ENCODE measurements around the gene ONECUT2. TPM values are rescaled to one million over a fixed set of nuclear protein-coding genes. Genes with fewer than 3 reads are reported as not detected.

ONECUT2 gene
- total RNA-seq, 1 donor from 2014 or later = 0.06 TPM

DNA sequence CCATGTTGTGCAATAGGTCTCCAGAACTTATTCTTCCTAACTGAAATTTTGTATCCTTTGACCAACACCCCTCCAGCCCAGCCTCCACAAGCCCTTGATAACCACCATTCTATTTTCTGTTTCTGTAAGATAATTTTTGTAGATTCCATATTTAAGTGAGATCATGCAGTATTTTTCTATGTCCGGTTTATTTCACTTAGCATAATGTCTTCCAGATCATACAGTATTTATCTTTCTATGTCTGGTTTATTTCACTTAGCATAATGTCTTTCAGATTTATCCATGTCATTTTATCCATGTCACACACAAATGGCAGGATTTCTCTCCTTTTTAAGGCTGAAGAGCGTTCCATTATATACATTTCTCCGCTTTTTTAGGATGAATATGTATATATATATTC lies 24.4 kb upstream of the ONECUT2 start:
- H3K4me2 ChIP-seq = no peak overlapping the region
- Mint-ChIP-seq H3K9me3 (peaks cover 3% of the 10 kb centered on the region), H3K27me3 (ENCODE audit: insufficient read depth, low read depth) (peaks cover 6% of the 10 kb centered on the region), H3K27ac (no peak overlapping the region), H3K4me1 (no peaks in the 10 kb centered on the region), H3K4me3 (no peak overlapping the region), H3K36me3 (no peaks in the 10 kb centered on the region)
- DNase-seq (ENCODE audit: low spot score) = no peak
- no peaks in the 10 kb centered on the region for H3K36me3 ChIP-seq
- no peak overlapping the region for H3K9ac ChIP-seq
- H3K4me1 ChIP-seq = no peaks in the 10 kb centered on the region
- H3K79me2 ChIP-seq (ENCODE audit: low read depth) = no peaks in the 10 kb centered on the region
- TF ChIP-seq, protein P1, sequence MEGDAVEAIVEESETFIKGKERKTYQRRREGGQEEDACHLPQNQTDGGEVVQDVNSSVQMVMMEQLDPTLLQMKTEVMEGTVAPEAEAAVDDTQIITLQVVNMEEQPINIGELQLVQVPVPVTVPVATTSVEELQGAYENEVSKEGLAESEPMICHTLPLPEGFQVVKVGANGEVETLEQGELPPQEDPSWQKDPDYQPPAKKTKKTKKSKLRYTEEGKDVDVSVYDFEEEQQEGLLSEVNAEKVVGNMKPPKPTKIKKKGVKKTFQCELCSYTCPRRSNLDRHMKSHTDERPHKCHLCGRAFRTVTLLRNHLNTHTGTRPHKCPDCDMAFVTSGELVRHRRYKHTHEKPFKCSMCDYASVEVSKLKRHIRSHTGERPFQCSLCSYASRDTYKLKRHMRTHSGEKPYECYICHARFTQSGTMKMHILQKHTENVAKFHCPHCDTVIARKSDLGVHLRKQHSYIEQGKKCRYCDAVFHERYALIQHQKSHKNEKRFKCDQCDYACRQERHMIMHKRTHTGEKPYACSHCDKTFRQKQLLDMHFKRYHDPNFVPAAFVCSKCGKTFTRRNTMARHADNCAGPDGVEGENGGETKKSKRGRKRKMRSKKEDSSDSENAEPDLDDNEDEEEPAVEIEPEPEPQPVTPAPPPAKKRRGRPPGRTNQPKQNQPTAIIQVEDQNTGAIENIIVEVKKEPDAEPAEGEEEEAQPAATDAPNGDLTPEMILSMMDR (IDR thresholded peaks at IDR 0.05) = no peak
- TF ChIP-seq EZH2phosphoT487 (IDR thresholded peaks at IDR 0.05) (no peak), EZH2 (IDR thresholded peaks at IDR 0.05) (no peak)
- no peaks in the 10 kb centered on the region for H4K20me1 ChIP-seq (ENCODE audit: low read depth)
- H3K4me3 ChIP-seq = no peak overlapping the region
- no peaks in the 10 kb centered on the region for H3K9me3 ChIP-seq (ENCODE audit: low read depth)
- no peak overlapping the region for H2AFZ ChIP-seq (replicated peaks)
- H3K27me3 ChIP-seq = peaks cover 50% of the 10 kb centered on the region
- H3K27ac ChIP-seq = no peak overlapping the region
- no peaks in the 10 kb centered on the region for H3F3A ChIP-seq (ENCODE audit: low read depth)

DNA sequence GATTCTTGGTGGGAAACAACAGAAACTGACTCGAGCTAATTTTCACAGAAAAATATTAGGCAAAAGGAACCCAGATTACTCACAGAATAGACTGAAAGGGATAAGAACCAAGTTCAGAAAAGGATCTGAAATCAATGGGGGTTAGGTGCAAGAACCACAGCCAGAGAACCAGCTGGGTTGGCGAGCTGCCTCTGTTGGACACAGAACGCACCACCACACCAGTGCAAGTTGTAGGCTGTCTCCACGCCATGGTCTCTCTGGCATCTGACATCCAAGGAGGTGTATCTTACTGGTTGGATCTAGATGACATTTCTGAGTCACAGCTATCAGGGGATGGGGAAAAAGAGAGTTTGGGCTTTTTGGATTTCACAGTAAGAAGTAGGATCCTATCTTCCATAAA lies 18.6 kb upstream of the ONECUT2 start:
- TF ChIP-seq EZH2phosphoT487 (IDR thresholded peaks at IDR 0.05) (no peak), EZH2 (IDR thresholded peaks at IDR 0.05) (no peak)
- TF ChIP-seq, protein P1 (IDR thresholded peaks at IDR 0.05) = no peak
- no peaks in the 10 kb centered on the region for H3K36me3 ChIP-seq
- H3K79me2 ChIP-seq (ENCODE audit: low read depth) = no peaks in the 10 kb centered on the region
- H3K4me1 ChIP-seq = no peaks in the 10 kb centered on the region
- Mint-ChIP-seq H3K36me3 (no peaks in the 10 kb centered on the region), H3K4me3 (no peak overlapping the region), H3K27me3 (ENCODE audit: insufficient read depth, low read depth) (peaks cover 5% of the 10 kb centered on the region), H3K9me3 (peaks cover 7% of the 10 kb centered on the region), H3K4me1 (no peaks in the 10 kb centered on the region), H3K27ac (no peak overlapping the region)
- no peaks in the 10 kb centered on the region for H3K9me3 ChIP-seq (ENCODE audit: low read depth)
- H3K27me3 ChIP-seq = peaks cover 65% of the 10 kb centered on the region
- no peak overlapping the region for H3K27ac ChIP-seq
- H3K9ac ChIP-seq = no peak overlapping the region
- no peak for DNase-seq (ENCODE audit: low spot score)
- H3K4me2 ChIP-seq = no peak overlapping the region
- no peaks in the 10 kb centered on the region for H4K20me1 ChIP-seq (ENCODE audit: low read depth)
- no peak overlapping the region for H2AFZ ChIP-seq (replicated peaks)
- H3F3A ChIP-seq (ENCODE audit: low read depth) = no peaks in the 10 kb centered on the region
- H3K4me3 ChIP-seq = no peak overlapping the region

DNA sequence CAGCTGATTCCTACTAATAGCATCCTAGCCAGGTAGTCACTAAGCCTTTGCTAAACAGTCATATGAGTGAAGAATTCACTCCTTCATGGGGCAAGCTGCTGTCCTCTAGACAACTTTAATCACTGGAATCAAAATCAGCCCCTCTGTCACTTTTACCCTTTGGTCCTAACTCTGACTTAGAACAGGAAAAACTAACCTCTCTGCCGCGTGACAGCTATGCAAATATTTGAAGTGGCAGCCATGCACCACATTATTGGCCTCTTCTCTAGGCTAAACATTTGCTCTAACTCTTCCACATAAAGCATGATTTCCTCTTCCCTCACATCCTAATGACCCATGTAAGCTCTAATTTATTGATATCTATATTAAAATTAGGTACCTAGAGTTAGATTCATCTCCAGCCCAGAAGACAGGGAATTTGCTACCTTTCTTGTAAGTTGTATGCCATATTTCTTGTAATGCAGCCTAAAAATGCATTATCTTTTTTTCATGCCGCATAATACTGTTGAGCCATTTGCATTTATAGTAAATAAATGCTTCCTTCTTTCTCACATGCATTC lies 12.8 kb upstream of the ONECUT2 start:
- no peaks in the 10 kb centered on the region for H3K79me2 ChIP-seq (ENCODE audit: low read depth)
- DNase-seq (ENCODE audit: low spot score) = no peak
- peaks cover 11% of the 10 kb centered on the region for H3K9me3 Mint-ChIP-seq
- H3K27ac ChIP-seq = no peak overlapping the region
- H3K27me3 Mint-ChIP-seq (ENCODE audit: insufficient read depth, low read depth) = peaks cover 24% of the 10 kb centered on the region
- H3K27ac Mint-ChIP-seq = no peak overlapping the region
- H3K9ac ChIP-seq = no peak overlapping the region
- no peaks in the 10 kb centered on the region for H3K4me1 Mint-ChIP-seq
- H3F3A ChIP-seq (ENCODE audit: low read depth) = peaks cover 7% of the 10 kb centered on the region
- no peaks in the 10 kb centered on the region for H3K36me3 ChIP-seq
- no peaks in the 10 kb centered on the region for H3K9me3 ChIP-seq (ENCODE audit: low read depth)
- no peak overlapping the region for H3K4me3 ChIP-seq
- H3K27me3 ChIP-seq = peaks cover 77% of the 10 kb centered on the region
- no peak for TF ChIP-seq EZH2 (IDR thresholded peaks at IDR 0.05)
- TF ChIP-seq EZH2phosphoT487 (IDR thresholded peaks at IDR 0.05) = no peak
- TF ChIP-seq, protein P1 (IDR thresholded peaks at IDR 0.05) = no peak
- no peaks in the 10 kb centered on the region for H3K36me3 Mint-ChIP-seq
- no peaks in the 10 kb centered on the region for H3K4me1 ChIP-seq
- H3K4me2 ChIP-seq = no peak overlapping the region
- H2AFZ ChIP-seq (replicated peaks) = no peak overlapping the region
- no peaks in the 10 kb centered on the region for H4K20me1 ChIP-seq (ENCODE audit: low read depth)
- no peak overlapping the region for H3K4me3 Mint-ChIP-seq

Data from neural progenitor cell (in vitro differentiated cells).